ENCODE data around the gene ACTG1.

GRCh38 chr17:81487089-81487486, 25.5 kb downstream of the ACTG1 start:
- TF ChIP-seq SP1 (IDR thresholded peaks at IDR 0.05) = no peak
- no peak for TF ChIP-seq ARNT (IDR thresholded peaks at IDR 0.05)
- TF ChIP-seq FOXM1 (IDR thresholded peaks at IDR 0.05; ENCODE audit: borderline replicate concordance) = no peak
- TF ChIP-seq BHLHE40 (IDR thresholded peaks at IDR 0.05; ENCODE audit: borderline replicate concordance) = no peak
- no peak for TF ChIP-seq FOXA1 (IDR thresholded peaks at IDR 0.05)

Data from HEK293T (cell line).